Liver (tissue), 9 donors: ENCODE data around the gene TRMT11. TPM values are rescaled to one million over a fixed set of nuclear protein-coding genes. Genes with fewer than 3 reads are reported as not detected.

Experiments used
- DNase-seq: peaks from one replicate; pipeline ENCODE4 v3.0.0-alpha.2; 2017; ENCODE audit warnings: low spot score
- H3K27ac ChIP-seq, 2 donors: one replicate each; pipeline ENCODE4 v1.7.0; 2013; ENCODE audit warnings: inconsistent platforms in 2 of 2, low read length in 2 of 2, control low read depth in 1 of 2, low read depth in 1 of 2, mild to moderate bottlenecking in 1 of 2
- H3K27me3 ChIP-seq, 4 donors: one replicate each; pipeline versions ENCODE4 v1.6.1 to v1.7.0; 2013; ENCODE audit warnings: low read length in 3 of 4, inconsistent platforms in 1 of 4, mild to moderate bottlenecking in 1 of 4, moderate library complexity in 1 of 4; ENCODE audit not compliant: control insufficient read depth in 4 of 4, insufficient read depth in 4 of 4
- H3K36me3 ChIP-seq, 4 donors: one replicate each; pipeline versions ENCODE4 v1.6.1 to v1.7.0; 2013; ENCODE audit warnings: low read length in 3 of 4, mild to moderate bottlenecking in 3 of 4, low read depth in 1 of 4, moderate library complexity in 1 of 4; ENCODE audit not compliant: control insufficient read depth in 4 of 4, insufficient read depth in 3 of 4
- H3K4me1 ChIP-seq, 4 donors: one replicate each; pipeline versions ENCODE4 v1.6.1 to v1.7.0; 2013; ENCODE audit warnings: low read length in 3 of 4, mild to moderate bottlenecking in 3 of 4, moderate library complexity in 1 of 4; ENCODE audit not compliant: control insufficient read depth in 4 of 4, insufficient read depth in 4 of 4
- H3K4me3 ChIP-seq, 3 donors: one replicate each; pipeline versions ENCODE4 v1.6.1 to v1.7.0; 2013; ENCODE audit warnings: low read length in 3 of 3, control low read depth in 1 of 3, low read depth in 1 of 3, mild to moderate bottlenecking in 1 of 3
- H3K9ac ChIP-seq, 2 donors: one replicate each; pipeline ENCODE4 v1.7.0; 2013; ENCODE audit warnings: low read length in 2 of 2, mild to moderate bottlenecking in 2 of 2, moderate library complexity in 2 of 2, control low read depth in 1 of 2, low read depth in 1 of 2
- H3K9me3 ChIP-seq, 4 donors: one replicate each; pipeline versions ENCODE4 v1.6.1 to v1.7.0; 2013; ENCODE audit warnings: low read length in 3 of 4; ENCODE audit not compliant: control insufficient read depth in 4 of 4
- EGR1 ChIP-seq, 2 donors: IDR thresholded peaks; 2 replicates each; pipeline ENCODE4 v1.6.1; 2016 to 2018; ENCODE audit warnings: antibody characterized with exemption in 2 of 2, low read depth in 2 of 2
- FOXA1 ChIP-seq: IDR thresholded peaks from 2 replicates; pipeline ENCODE4 v1.6.1; 2016; ENCODE audit warnings: antibody characterized with exemption
- FOXA2 ChIP-seq: IDR thresholded peaks from 2 replicates; pipeline ENCODE4 v1.6.1; 2016; ENCODE audit warnings: antibody characterized with exemption
- GABPA ChIP-seq, 2 donors: IDR thresholded peaks in 1 of 2; conservative IDR thresholded peaks in 1 of 2; 2 replicates each; pipeline ENCODE4 v1.6.1; 2016; ENCODE audit warnings: antibody characterized with exemption in 2 of 2, mild to moderate bottlenecking in 1 of 2, moderate library complexity in 1 of 2
- HNF4A ChIP-seq, 2 donors: conservative IDR thresholded peaks; 2 replicates each; pipeline ENCODE4 v1.6.1; 2016; ENCODE audit warnings: antibody characterized with exemption in 2 of 2, mild to moderate bottlenecking in 2 of 2
- HNF4G ChIP-seq: IDR thresholded peaks from 2 replicates; pipeline ENCODE4 v1.6.1; 2016; ENCODE audit warnings: antibody characterized with exemption
- JUND ChIP-seq, 2 donors: IDR thresholded peaks; 2 replicates each; pipeline ENCODE4 v1.6.1; 2016; ENCODE audit warnings: antibody characterized with exemption in 2 of 2
- NR2F2 ChIP-seq: IDR thresholded peaks from 2 replicates; pipeline ENCODE4 v1.6.1; 2016; ENCODE audit warnings: antibody characterized with exemption
- RAD21 ChIP-seq, 2 donors: IDR thresholded peaks; 2 replicates each; pipeline ENCODE4 v1.6.1; 2016; ENCODE audit warnings: antibody characterized with exemption in 2 of 2, mild to moderate bottlenecking in 2 of 2
- RXRA ChIP-seq, 2 donors: IDR thresholded peaks; 2 replicates each; pipeline ENCODE4 v1.6.1; 2017 to 2018; ENCODE audit warnings: antibody characterized with exemption in 2 of 2, mild to moderate bottlenecking in 1 of 2
- SP1 ChIP-seq: IDR thresholded peaks from 2 replicates; pipeline ENCODE4 v1.6.1; 2018; ENCODE audit warnings: antibody characterized with exemption, mild to moderate bottlenecking
- TAF1 ChIP-seq: conservative IDR thresholded peaks from 2 replicates; pipeline ENCODE4 v1.6.1; 2016; ENCODE audit warnings: antibody characterized with exemption, mild to moderate bottlenecking
- YY1 ChIP-seq: IDR thresholded peaks from 2 replicates; pipeline ENCODE4 v1.6.1; 2016; ENCODE audit warnings: antibody characterized with exemption, mild to moderate bottlenecking
- WGBS: extraction: QIAGEN DNeasy Blood & Tissue Kit; methylation state at CpG from one replicate; pipeline ENCODE4 v1.1.7; 2013; 5-methylcytosine and 5-hydroxymethylcytosine counted together
- polyA plus RNA-seq, 2 donors: library from polyadenylated mRNA; stranded (reverse) in 1 of 2; unstranded in 1 of 2; fragments of 200-250 nt in 1 of 2; fragments of >200 nt in 1 of 2; fragmentation: Nextera tagmentation in 1 of 2; extraction: Ambion mirVana in 1 of 2; gene quantifications; one replicate each; pipeline versions ENCODE4 v1.2.1 to v1.2.3, GENCODE V29; 2013 to 2015
- total RNA-seq, 2 donors: library from RNA; depleted of rRNA; stranded (reverse); fragments of >200 nt; gene quantifications; one replicate each; pipeline ENCODE4 v1.2.3, GENCODE V29; 2014
- TF ChIP-seq, protein P1 (sequence below): IDR thresholded peaks from 2 replicates; pipeline ENCODE4 v1.6.1; 2016; ENCODE audit warnings: antibody characterized with exemption, mild to moderate bottlenecking
- TF ChIP-seq, protein P2 (sequence below): fragments of 150-350 bp; IDR thresholded peaks from 2 replicates; pipeline ENCODE4 v1.5.1; 2017; ENCODE audit warnings: improper control_type of control experiment, low read depth, low read length; ENCODE audit not compliant: missing input control
- TF ChIP-seq, protein P3 (sequence below): IDR thresholded peaks from 2 replicates; pipeline ENCODE4 v1.6.1; 2016; ENCODE audit warnings: antibody characterized with exemption
- TF ChIP-seq, protein P4 (sequence below): IDR thresholded peaks from 2 replicates; pipeline ENCODE4 v1.6.1; 2016; ENCODE audit warnings: antibody characterized with exemption
- TF ChIP-seq, protein P5 (sequence below): IDR thresholded peaks from 2 replicates; pipeline ENCODE4 v1.6.1; 2016; ENCODE audit warnings: antibody characterized with exemption
- donor health status: healthy.
- donor health status: healthy.
- donor health status: healthy.
- donor health status: healthy.
- donor health status: healthy.

The TRMT11 gene
- total and polyA plus RNA-seq, 4 donors: 9.9 to 82.3 (median 17.2) TPM

DNA sequence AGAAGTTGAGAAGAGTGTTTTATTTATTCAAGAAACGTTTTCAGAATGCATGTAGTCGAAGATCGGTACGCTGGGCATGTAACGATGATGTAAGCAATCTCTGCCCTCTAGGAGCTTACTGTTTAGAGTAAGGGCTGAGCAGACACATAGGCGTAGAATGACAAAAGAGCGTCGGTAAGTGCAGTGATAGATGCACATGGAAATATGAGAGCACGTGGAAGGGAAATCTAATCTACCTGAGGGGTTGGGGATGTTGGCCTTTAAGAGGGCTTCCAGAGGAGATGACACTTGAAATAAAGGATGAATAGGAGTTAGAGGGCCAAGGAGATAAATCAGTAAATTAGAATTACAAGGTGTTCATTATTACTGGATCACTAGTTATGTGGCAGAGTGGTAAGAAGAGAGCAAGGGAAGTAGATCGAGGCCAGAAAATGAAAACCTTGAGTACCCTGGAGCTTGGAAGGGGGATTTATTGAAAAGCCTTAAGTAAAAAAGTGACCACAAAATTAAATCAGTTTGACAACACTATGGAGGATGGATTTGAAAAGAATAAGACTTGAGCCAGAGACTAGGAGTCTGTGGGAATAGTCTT lies 782 bp downstream of the TRMT11 start:
- 13% methylated on average over 10 of the region's 10 CpGs for WGBS
- H3K4me3 ChIP-seq: peak overlapping the region; percentile 80 to 93 (median 85)
- DNase-seq: no peak
- no peaks in the 10 kb centered on the region for H3K9me3 ChIP-seq
- H3K36me3 ChIP-seq: no peaks in the 10 kb centered on the region
- peaks cover 2 to 32% (median 20%) of the 10 kb centered on the region in 4 donors for H3K4me1 ChIP-seq
- peak overlapping the region; percentile 82 to 90 for H3K27ac ChIP-seq
- peak overlapping the region; percentile 79 to 91 for H3K9ac ChIP-seq
- TF ChIP-seq EGR1 (IDR thresholded peaks at IDR 0.05; ENCODE audit: low read depth in 2 of 2) (no peak), TAF1 (no peak), HNF4G (no peak), RXRA (IDR thresholded peaks at IDR 0.05) (no peak), FOXA1 (no peak), HNF4A (conservative IDR thresholded peaks at IDR 0.05) (no peak), JUND (IDR thresholded peaks at IDR 0.05) (no peak), GABPA (IDR thresholded peaks at IDR 0.05 in 1 of 2, conservative IDR thresholded peaks at IDR 0.05 in 1 of 2) (no peak), NR2F2 (no peak), FOXA2 (no peak), SP1 (no peak), YY1 (no peak), RAD21 (IDR thresholded peaks at IDR 0.05) (no peak)
- TF ChIP-seq, protein P1, sequence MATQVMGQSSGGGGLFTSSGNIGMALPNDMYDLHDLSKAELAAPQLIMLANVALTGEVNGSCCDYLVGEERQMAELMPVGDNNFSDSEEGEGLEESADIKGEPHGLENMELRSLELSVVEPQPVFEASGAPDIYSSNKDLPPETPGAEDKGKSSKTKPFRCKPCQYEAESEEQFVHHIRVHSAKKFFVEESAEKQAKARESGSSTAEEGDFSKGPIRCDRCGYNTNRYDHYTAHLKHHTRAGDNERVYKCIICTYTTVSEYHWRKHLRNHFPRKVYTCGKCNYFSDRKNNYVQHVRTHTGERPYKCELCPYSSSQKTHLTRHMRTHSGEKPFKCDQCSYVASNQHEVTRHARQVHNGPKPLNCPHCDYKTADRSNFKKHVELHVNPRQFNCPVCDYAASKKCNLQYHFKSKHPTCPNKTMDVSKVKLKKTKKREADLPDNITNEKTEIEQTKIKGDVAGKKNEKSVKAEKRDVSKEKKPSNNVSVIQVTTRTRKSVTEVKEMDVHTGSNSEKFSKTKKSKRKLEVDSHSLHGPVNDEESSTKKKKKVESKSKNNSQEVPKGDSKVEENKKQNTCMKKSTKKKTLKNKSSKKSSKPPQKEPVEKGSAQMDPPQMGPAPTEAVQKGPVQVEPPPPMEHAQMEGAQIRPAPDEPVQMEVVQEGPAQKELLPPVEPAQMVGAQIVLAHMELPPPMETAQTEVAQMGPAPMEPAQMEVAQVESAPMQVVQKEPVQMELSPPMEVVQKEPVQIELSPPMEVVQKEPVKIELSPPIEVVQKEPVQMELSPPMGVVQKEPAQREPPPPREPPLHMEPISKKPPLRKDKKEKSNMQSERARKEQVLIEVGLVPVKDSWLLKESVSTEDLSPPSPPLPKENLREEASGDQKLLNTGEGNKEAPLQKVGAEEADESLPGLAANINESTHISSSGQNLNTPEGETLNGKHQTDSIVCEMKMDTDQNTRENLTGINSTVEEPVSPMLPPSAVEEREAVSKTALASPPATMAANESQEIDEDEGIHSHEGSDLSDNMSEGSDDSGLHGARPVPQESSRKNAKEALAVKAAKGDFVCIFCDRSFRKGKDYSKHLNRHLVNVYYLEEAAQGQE: no peak
- TF ChIP-seq, protein P2, sequence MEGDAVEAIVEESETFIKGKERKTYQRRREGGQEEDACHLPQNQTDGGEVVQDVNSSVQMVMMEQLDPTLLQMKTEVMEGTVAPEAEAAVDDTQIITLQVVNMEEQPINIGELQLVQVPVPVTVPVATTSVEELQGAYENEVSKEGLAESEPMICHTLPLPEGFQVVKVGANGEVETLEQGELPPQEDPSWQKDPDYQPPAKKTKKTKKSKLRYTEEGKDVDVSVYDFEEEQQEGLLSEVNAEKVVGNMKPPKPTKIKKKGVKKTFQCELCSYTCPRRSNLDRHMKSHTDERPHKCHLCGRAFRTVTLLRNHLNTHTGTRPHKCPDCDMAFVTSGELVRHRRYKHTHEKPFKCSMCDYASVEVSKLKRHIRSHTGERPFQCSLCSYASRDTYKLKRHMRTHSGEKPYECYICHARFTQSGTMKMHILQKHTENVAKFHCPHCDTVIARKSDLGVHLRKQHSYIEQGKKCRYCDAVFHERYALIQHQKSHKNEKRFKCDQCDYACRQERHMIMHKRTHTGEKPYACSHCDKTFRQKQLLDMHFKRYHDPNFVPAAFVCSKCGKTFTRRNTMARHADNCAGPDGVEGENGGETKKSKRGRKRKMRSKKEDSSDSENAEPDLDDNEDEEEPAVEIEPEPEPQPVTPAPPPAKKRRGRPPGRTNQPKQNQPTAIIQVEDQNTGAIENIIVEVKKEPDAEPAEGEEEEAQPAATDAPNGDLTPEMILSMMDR: no peak
- TF ChIP-seq, protein P3, sequence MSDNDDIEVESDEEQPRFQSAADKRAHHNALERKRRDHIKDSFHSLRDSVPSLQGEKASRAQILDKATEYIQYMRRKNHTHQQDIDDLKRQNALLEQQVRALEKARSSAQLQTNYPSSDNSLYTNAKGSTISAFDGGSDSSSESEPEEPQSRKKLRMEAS: no peak
- TF ChIP-seq, protein P4, sequence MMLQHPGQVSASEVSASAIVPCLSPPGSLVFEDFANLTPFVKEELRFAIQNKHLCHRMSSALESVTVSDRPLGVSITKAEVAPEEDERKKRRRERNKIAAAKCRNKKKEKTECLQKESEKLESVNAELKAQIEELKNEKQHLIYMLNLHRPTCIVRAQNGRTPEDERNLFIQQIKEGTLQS: no peak
- TF ChIP-seq, protein P5, sequence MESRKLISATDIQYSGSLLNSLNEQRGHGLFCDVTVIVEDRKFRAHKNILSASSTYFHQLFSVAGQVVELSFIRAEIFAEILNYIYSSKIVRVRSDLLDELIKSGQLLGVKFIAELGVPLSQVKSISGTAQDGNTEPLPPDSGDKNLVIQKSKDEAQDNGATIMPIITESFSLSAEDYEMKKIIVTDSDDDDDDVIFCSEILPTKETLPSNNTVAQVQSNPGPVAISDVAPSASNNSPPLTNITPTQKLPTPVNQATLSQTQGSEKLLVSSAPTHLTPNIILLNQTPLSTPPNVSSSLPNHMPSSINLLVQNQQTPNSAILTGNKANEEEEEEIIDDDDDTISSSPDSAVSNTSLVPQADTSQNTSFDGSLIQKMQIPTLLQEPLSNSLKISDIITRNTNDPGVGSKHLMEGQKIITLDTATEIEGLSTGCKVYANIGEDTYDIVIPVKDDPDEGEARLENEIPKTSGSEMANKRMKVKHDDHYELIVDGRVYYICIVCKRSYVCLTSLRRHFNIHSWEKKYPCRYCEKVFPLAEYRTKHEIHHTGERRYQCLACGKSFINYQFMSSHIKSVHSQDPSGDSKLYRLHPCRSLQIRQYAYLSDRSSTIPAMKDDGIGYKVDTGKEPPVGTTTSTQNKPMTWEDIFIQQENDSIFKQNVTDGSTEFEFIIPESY: no peak
- no peaks in the 10 kb centered on the region for H3K27me3 ChIP-seq
